K562 (cell line): ENCODE results near the gene RPLP2. TPM values are rescaled to one million over a fixed set of nuclear protein-coding genes. Genes with fewer than 3 reads are reported as not detected.

ENCODE experiments used
- CREB3 ChIP-seq: fragments of 450-650 bp; conservative IDR thresholded peaks from 2 replicates; pipeline ENCODE4 v1.6.1; 2016; ENCODE audit warnings: missing genetic modification characterization, low read depth, mild to moderate bottlenecking, missing compliant biosample characterization, moderate library complexity
- MCM5 ChIP-seq: fragments of 450-650 bp; IDR thresholded peaks from 2 replicates; pipeline ENCODE4 v1.6.1; 2016; ENCODE audit warnings: low read depth
- ZNF318 ChIP-seq, 2 experiments: fragments of 450-650 bp; IDR thresholded peaks; 2 replicates each; pipeline ENCODE4 v1.6.1; 2016; ENCODE audit warnings: mild to moderate bottlenecking in 2 of 2, borderline replicate concordance in 1 of 2, low read depth in 1 of 2, moderate library complexity in 1 of 2
- polyA plus RNA-seq, 8 experiments: library from polyadenylated mRNA; depleted of rRNA in 4 of 8; stranded (reverse) in 5 of 8; unstranded in 3 of 8; fragments of >200 nt; fragmentation: Nextera tagmentation in 2 of 8; fragmentation: Illumina TruSeq in 1 of 8; extraction: Ambion mirVana in 2 of 8; extraction: Trizol in 1 of 8; gene quantifications; 2 replicates each; pipeline versions ENCODE4 v1.2.1 to v1.2.3, GENCODE V29; 2011 to 2014; ENCODE audit warnings: inconsistent platforms in 1 of 8, missing spikeins in 1 of 8
- total RNA-seq, 7 experiments: library from RNA; depleted of rRNA in 6 of 7; stranded (reverse); fragments of >200 nt in 6 of 7; fragmentation: Illumina TruSeq in 2 of 7; extraction: Trizol in 2 of 7; gene quantifications; 2 replicates each; pipeline versions ENCODE4 v1.2.1 to v1.2.3, GENCODE V29; 2011 to 2021; ENCODE audit warnings: low replicate concordance in 1 of 7
- TF ChIP-seq, protein P1 (sequence below), 2 experiments: fragments of 150-350 bp in 1 of 2; IDR thresholded peaks; 2 replicates each; pipeline ENCODE4 v1.6.1; 2012 to 2016; ENCODE audit warnings: low read depth in 2 of 2, low read length in 2 of 2, mild to moderate bottlenecking in 1 of 2, moderate library complexity in 1 of 2
- TF ChIP-seq, protein P2 (sequence below): IDR thresholded peaks from 3 replicates; pipeline ENCODE4 v1.6.1; 2011; ENCODE audit warnings: borderline replicate concordance, mild to moderate bottlenecking; ENCODE audit not compliant: insufficient read length, insufficient read depth

The RPLP2 gene
- total and polyA plus RNA-seq, 9 of the 15 experiments (the other 6 are each of a cell fraction or from before 2014, with no cell fraction given): 528 to 3,807 (median 1,633) TPM

DNA sequence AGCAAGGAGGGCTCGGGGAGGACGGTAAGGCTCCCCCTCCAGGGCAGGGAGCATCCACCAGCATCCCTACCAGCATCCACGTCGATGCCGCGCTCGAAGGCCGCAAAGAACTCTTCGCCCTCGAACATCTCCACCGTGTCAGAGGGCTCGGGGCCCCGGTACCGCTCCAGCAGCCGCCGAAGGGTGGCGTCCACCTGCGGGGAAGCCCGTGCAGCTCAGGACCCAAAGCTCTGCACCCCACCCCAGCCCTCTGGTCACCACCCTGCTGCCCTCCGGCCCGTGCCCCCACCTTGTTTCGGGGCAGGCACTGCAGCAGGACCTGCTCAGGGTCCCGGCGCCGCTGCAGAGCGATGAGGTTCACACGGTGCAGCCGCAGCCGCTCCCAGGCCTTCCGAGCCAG, 9.3 kb upstream of the RPLP2 start (continued):
- TF ChIP-seq, protein P1, sequence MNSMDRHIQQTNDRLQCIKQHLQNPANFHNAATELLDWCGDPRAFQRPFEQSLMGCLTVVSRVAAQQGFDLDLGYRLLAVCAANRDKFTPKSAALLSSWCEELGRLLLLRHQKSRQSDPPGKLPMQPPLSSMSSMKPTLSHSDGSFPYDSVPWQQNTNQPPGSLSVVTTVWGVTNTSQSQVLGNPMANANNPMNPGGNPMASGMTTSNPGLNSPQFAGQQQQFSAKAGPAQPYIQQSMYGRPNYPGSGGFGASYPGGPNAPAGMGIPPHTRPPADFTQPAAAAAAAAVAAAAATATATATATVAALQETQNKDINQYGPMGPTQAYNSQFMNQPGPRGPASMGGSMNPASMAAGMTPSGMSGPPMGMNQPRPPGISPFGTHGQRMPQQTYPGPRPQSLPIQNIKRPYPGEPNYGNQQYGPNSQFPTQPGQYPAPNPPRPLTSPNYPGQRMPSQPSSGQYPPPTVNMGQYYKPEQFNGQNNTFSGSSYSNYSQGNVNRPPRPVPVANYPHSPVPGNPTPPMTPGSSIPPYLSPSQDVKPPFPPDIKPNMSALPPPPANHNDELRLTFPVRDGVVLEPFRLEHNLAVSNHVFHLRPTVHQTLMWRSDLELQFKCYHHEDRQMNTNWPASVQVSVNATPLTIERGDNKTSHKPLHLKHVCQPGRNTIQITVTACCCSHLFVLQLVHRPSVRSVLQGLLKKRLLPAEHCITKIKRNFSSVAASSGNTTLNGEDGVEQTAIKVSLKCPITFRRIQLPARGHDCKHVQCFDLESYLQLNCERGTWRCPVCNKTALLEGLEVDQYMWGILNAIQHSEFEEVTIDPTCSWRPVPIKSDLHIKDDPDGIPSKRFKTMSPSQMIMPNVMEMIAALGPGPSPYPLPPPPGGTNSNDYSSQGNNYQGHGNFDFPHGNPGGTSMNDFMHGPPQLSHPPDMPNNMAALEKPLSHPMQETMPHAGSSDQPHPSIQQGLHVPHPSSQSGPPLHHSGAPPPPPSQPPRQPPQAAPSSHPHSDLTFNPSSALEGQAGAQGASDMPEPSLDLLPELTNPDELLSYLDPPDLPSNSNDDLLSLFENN (IDR thresholded peaks at IDR 0.05; ENCODE audit: low read depth in 2 of 2, low read length in 2 of 2): no peak
- TF ChIP-seq ZNF318 (IDR thresholded peaks at IDR 0.05; ENCODE audit: borderline replicate concordance in 1 of 2, low read depth in 1 of 2) (no peak), MCM5 (no peak), CREB3 (tag) (no peak)
- TF ChIP-seq, protein P2, sequence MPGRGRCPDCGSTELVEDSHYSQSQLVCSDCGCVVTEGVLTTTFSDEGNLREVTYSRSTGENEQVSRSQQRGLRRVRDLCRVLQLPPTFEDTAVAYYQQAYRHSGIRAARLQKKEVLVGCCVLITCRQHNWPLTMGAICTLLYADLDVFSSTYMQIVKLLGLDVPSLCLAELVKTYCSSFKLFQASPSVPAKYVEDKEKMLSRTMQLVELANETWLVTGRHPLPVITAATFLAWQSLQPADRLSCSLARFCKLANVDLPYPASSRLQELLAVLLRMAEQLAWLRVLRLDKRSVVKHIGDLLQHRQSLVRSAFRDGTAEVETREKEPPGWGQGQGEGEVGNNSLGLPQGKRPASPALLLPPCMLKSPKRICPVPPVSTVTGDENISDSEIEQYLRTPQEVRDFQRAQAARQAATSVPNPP: no peak
